Liver (tissue), 3 donors: ENCODE results near the gene UBTD2.

Experiments used
- ATF3 ChIP-seq: IDR thresholded peaks from 2 replicates; pipeline ENCODE4 v1.6.1; 2016; ENCODE audit warnings: antibody characterized with exemption
- CTCF ChIP-seq: fragments of 150-350 bp; IDR thresholded peaks from 2 replicates; pipeline ENCODE4 v1.5.1; 2017; ENCODE audit warnings: improper control_type of control experiment, low read depth, low read length; ENCODE audit not compliant: missing input control
- GABPA ChIP-seq, 2 donors: IDR thresholded peaks in 1 of 2; conservative IDR thresholded peaks in 1 of 2; 2 replicates each; pipeline ENCODE4 v1.6.1; 2016; ENCODE audit warnings: antibody characterized with exemption in 2 of 2, mild to moderate bottlenecking in 1 of 2, moderate library complexity in 1 of 2
- RAD21 ChIP-seq, 2 donors: IDR thresholded peaks; 2 replicates each; pipeline ENCODE4 v1.6.1; 2016; ENCODE audit warnings: antibody characterized with exemption in 2 of 2, mild to moderate bottlenecking in 2 of 2
- TAF1 ChIP-seq: conservative IDR thresholded peaks from 2 replicates; pipeline ENCODE4 v1.6.1; 2016; ENCODE audit warnings: antibody characterized with exemption, mild to moderate bottlenecking
- YY1 ChIP-seq: IDR thresholded peaks from 2 replicates; pipeline ENCODE4 v1.6.1; 2016; ENCODE audit warnings: antibody characterized with exemption, mild to moderate bottlenecking
- TF ChIP-seq, protein P1 (sequence below): IDR thresholded peaks from 2 replicates; pipeline ENCODE4 v1.6.1; 2016; ENCODE audit warnings: antibody characterized with exemption
- donor health status: healthy.
- donor health status: healthy.

- TF ChIP-seq CTCF (no peak), ATF3 (no peak), YY1 (no peak), GABPA (IDR thresholded peaks at IDR 0.05 in 1 of 2, conservative IDR thresholded peaks at IDR 0.05 in 1 of 2) (no peak), TAF1 (no peak), RAD21 (IDR thresholded peaks at IDR 0.05) (no peak)
- TF ChIP-seq, protein P1, sequence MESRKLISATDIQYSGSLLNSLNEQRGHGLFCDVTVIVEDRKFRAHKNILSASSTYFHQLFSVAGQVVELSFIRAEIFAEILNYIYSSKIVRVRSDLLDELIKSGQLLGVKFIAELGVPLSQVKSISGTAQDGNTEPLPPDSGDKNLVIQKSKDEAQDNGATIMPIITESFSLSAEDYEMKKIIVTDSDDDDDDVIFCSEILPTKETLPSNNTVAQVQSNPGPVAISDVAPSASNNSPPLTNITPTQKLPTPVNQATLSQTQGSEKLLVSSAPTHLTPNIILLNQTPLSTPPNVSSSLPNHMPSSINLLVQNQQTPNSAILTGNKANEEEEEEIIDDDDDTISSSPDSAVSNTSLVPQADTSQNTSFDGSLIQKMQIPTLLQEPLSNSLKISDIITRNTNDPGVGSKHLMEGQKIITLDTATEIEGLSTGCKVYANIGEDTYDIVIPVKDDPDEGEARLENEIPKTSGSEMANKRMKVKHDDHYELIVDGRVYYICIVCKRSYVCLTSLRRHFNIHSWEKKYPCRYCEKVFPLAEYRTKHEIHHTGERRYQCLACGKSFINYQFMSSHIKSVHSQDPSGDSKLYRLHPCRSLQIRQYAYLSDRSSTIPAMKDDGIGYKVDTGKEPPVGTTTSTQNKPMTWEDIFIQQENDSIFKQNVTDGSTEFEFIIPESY, result no peak
Observed at GRCh38 chr5:172235827-172236736, 47.5 kb downstream of the UBTD2 start.
